WTC11 (cell line): Measurements from ENCODE around the gene CSKMT.

Experiments used
- ELF4 ChIP-seq: sonication (generic); formaldehyde crosslinking; IDR thresholded peaks from 2 replicates; pipeline ENCODE4 v1.8.1; 2022; ENCODE audit warnings: low read depth, mild to moderate bottlenecking, moderate library complexity, missing genetic modification reagents
- ETV6 ChIP-seq: sonication (generic); formaldehyde crosslinking; IDR thresholded peaks from 2 replicates; pipeline ENCODE4 v1.8.1; 2022; ENCODE audit warnings: mild to moderate bottlenecking, missing genetic modification reagents
- MYBL2 ChIP-seq: sonication (generic); formaldehyde crosslinking; IDR thresholded peaks from 2 replicates; pipeline ENCODE4 v1.8.1; 2023; ENCODE audit warnings: mild to moderate bottlenecking, moderate library complexity, missing genetic modification reagents
- NFE2L1 ChIP-seq: sonication (generic); formaldehyde crosslinking; IDR thresholded peaks from 2 replicates; pipeline ENCODE4 v1.8.1; 2023; ENCODE audit warnings: missing genetic modification reagents
- ZNF396 ChIP-seq: fragments of 250-450 bp; sonication (Bioruptor Pico); IDR thresholded peaks from 2 replicates; pipeline ENCODE4 v1.8.0; 2021; ENCODE audit warnings: mild to moderate bottlenecking, moderate library complexity, borderline replicate concordance
- TF ChIP-seq, protein P1 (sequence below): fragments of 200-600 bp; IDR thresholded peaks from 2 replicates; pipeline ENCODE4 v1.8.0; 2022; ENCODE audit warnings: antibody characterized with exemption
- TF ChIP-seq, protein P2 (sequence below): sonication (generic); formaldehyde crosslinking; conservative IDR thresholded peaks from 2 replicates; pipeline ENCODE4 v1.8.1; 2022; ENCODE audit warnings: mild to moderate bottlenecking, missing genetic modification reagents
- TF ChIP-seq, protein P3 (sequence below): sonication (generic); formaldehyde crosslinking; IDR thresholded peaks from 2 replicates; pipeline ENCODE4 v1.8.1; 2022; ENCODE audit warnings: missing genetic modification reagents, borderline replicate concordance
- TF ChIP-seq, protein P4 (sequence below): sonication (generic); formaldehyde crosslinking; IDR thresholded peaks from 2 replicates; pipeline ENCODE4 v1.8.0; 2022; ENCODE audit warnings: mild to moderate bottlenecking, missing genetic modification reagents

DNA sequence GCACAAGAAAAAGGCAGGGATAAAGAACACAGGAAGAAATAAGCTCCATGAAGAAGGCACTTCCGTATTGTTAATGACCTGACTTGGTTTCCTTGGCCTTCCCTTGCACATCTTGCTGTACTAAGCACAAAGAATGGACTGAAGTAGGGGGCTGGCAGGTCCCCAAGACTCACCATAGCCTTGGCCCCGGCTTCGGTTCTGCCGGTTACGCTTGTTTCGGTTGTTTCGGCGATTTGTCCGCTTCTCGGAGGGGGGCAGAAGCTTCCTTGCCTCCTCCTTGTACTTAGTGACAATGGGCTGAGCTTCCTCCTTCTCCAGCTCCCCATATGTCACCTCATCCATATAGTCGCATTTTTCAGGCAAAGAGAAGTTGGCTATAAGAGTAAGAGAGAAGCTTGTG, 51.7 kb downstream of the CSKMT start:
- TF ChIP-seq, protein P1, sequence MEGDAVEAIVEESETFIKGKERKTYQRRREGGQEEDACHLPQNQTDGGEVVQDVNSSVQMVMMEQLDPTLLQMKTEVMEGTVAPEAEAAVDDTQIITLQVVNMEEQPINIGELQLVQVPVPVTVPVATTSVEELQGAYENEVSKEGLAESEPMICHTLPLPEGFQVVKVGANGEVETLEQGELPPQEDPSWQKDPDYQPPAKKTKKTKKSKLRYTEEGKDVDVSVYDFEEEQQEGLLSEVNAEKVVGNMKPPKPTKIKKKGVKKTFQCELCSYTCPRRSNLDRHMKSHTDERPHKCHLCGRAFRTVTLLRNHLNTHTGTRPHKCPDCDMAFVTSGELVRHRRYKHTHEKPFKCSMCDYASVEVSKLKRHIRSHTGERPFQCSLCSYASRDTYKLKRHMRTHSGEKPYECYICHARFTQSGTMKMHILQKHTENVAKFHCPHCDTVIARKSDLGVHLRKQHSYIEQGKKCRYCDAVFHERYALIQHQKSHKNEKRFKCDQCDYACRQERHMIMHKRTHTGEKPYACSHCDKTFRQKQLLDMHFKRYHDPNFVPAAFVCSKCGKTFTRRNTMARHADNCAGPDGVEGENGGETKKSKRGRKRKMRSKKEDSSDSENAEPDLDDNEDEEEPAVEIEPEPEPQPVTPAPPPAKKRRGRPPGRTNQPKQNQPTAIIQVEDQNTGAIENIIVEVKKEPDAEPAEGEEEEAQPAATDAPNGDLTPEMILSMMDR: no peak
- TF ChIP-seq NFE2L1 (CRISPR knock-in tag): no peak
- no peak for TF ChIP-seq ETV6
- TF ChIP-seq, protein P2, sequence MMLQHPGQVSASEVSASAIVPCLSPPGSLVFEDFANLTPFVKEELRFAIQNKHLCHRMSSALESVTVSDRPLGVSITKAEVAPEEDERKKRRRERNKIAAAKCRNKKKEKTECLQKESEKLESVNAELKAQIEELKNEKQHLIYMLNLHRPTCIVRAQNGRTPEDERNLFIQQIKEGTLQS: no peak
- no peak for TF ChIP-seq MYBL2 (CRISPR knock-in tag)
- TF ChIP-seq ZNF396 (CRISPR knock-in tag): no peak
- TF ChIP-seq ELF4 (CRISPR knock-in tag): no peak
- TF ChIP-seq, protein P3, sequence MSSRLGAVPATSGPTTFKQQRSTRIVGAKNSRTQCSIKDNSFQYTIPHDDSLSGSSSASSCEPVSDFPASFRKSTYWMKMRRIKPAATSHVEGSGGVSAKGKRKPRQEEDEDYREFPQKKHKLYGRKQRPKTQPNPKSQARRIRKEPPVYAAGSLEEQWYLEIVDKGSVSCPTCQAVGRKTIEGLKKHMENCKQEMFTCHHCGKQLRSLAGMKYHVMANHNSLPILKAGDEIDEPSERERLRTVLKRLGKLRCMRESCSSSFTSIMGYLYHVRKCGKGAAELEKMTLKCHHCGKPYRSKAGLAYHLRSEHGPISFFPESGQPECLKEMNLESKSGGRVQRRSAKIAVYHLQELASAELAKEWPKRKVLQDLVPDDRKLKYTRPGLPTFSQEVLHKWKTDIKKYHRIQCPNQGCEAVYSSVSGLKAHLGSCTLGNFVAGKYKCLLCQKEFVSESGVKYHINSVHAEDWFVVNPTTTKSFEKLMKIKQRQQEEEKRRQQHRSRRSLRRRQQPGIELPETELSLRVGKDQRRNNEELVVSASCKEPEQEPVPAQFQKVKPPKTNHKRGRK (CRISPR knock-in tag): no peak
- TF ChIP-seq, protein P4, sequence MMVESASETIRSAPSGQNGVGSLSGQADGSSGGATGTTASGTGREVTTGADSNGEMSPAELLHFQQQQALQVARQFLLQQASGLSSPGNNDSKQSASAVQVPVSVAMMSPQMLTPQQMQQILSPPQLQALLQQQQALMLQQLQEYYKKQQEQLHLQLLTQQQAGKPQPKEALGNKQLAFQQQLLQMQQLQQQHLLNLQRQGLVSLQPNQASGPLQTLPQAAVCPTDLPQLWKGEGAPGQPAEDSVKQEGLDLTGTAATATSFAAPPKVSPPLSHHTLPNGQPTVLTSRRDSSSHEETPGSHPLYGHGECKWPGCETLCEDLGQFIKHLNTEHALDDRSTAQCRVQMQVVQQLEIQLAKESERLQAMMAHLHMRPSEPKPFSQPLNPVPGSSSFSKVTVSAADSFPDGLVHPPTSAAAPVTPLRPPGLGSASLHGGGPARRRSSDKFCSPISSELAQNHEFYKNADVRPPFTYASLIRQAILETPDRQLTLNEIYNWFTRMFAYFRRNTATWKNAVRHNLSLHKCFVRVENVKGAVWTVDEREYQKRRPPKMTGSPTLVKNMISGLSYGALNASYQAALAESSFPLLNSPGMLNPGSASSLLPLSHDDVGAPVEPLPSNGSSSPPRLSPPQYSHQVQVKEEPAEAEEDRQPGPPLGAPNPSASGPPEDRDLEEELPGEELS (CRISPR knock-in tag): no peak
